GM12864 (cell line): ENCODE measurements around the gene ZBP1.

ENCODE experiments used
- DNase-seq: peaks from one replicate; pipeline ENCODE4 v3.0.0-alpha.2; 2011; ENCODE audit warnings: low read depth
- H3K4me3 ChIP-seq: 2 replicates; pipeline ENCODE4 v1.5.1; 2011; ENCODE audit warnings: mild to moderate bottlenecking, low read depth, low read length, control low read depth
- TF ChIP-seq, protein P1 (sequence below): IDR thresholded peaks from 2 replicates; pipeline ENCODE4 v1.5.1; 2011; ENCODE audit warnings: low read depth, mild to moderate bottlenecking, moderate library complexity, low read length, control low read depth, inconsistent platforms; ENCODE audit errors: missing control alignments

The ZBP1 gene

DNA sequence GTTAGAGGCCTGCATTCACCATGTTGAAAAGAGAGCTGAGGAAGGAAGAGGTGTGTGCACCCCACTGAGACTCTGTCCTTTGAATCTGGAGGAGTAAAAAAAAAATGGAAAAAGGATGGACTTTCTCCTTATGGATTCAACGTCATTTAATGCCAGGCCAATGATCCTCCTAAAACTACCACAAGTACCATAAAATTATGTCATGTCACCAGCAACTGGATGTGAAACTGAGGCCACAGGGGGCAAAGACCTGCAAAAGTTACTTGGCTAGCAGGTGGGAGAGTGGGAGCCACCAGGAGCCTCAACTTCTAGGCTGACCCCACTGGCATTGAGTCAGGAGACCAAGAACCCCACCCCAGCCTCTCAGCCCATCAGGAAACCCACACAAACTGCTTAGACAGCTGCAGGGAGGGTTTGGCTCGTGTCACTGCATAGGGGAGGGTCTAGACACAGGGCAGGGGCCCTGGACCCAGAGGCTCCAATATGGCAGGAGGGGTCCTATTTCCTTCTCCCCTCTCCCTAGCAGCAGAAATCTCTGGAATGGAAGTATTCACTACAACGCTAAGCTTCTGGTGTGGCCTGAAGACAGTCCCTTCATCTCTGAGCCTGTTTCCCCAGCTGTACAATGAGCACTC, 48.3 kb downstream of the ZBP1 start:
- DNase-seq: no peak
- TF ChIP-seq, protein P1, sequence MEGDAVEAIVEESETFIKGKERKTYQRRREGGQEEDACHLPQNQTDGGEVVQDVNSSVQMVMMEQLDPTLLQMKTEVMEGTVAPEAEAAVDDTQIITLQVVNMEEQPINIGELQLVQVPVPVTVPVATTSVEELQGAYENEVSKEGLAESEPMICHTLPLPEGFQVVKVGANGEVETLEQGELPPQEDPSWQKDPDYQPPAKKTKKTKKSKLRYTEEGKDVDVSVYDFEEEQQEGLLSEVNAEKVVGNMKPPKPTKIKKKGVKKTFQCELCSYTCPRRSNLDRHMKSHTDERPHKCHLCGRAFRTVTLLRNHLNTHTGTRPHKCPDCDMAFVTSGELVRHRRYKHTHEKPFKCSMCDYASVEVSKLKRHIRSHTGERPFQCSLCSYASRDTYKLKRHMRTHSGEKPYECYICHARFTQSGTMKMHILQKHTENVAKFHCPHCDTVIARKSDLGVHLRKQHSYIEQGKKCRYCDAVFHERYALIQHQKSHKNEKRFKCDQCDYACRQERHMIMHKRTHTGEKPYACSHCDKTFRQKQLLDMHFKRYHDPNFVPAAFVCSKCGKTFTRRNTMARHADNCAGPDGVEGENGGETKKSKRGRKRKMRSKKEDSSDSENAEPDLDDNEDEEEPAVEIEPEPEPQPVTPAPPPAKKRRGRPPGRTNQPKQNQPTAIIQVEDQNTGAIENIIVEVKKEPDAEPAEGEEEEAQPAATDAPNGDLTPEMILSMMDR: no peak
- no peak overlapping the region for H3K4me3 ChIP-seq

DNA sequence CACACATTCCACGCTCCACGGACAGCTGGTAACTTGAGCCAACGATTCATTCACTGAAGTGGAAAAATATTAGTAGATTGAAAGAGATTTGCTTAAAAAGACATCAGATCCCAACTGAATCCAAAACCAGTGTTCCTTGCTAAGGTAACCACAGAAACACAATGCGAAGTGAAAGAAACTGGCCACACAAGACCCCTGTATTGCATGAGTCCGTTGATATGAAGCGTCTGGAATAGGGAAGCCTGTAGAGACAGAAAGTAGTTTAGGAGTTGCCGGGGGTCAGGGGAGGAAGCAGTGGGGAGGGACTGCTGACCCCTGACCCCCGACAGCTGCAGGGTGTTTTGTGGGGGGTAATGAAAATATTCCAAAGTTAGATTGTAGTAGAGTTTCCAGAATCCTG, 49.3 kb downstream of the ZBP1 start:
- TF ChIP-seq, protein P1: no peak
- DNase-seq: no peak
- no peak overlapping the region for H3K4me3 ChIP-seq

DNA sequence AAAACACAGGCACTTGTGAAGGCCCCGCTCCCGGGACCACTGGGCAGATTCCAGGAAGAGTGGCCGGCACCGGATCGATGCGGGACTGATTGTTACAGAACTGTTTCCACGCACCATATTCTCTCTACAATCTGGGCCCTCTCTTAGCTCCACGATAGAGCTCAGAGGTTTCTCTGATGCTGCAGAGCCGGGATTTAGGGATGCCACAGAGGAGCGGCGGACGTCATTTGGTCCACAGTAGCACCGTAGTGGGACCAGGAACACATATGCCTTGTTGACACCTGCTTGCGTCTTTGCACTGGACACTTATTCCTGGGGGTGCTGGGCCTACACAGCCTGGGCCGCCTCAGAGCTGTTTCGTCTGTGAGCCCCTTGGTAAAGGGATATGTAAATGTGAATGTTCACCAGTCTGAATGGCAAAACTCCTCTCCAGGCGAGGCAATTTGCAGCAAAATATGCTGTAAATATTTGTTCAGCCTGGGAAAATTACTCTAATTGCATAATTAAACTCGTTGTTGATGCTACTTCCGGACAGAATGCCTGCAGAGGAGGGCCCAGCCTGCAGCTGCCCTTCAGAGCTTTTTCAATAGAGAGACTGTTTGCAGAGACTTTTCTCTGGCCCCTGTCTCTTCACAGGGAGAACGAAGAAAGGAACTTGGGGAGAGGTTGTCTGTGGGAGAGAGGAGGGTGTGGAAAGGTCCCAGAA, 49.9 kb downstream of the ZBP1 start:
- TF ChIP-seq, protein P1: no peak
- no peak overlapping the region for H3K4me3 ChIP-seq

DNA sequence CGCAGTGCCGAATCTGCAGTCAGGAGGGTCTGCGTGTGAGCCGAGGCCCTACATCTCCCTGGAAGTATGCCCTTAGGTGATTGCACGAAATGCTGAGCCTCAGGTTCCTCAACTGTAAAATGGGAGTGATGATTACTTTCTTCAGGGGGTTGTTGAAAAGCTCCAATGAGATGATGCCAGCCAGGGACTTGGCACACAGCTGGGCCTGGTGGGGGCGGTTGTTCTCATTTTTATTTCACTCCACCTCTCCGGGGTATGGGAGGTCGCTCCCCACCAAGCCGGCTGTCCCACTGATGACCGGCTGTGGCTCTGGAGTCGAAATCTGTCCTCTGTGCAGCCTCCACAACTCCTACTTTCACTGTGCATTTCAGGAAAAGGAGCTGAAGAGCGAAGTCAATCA, 51.3 kb downstream of the ZBP1 start:
- no peak overlapping the region for H3K4me3 ChIP-seq

More for the DNA sequence above, 49.9 kb downstream of the ZBP1 start:
- no peak for DNase-seq

DNA sequence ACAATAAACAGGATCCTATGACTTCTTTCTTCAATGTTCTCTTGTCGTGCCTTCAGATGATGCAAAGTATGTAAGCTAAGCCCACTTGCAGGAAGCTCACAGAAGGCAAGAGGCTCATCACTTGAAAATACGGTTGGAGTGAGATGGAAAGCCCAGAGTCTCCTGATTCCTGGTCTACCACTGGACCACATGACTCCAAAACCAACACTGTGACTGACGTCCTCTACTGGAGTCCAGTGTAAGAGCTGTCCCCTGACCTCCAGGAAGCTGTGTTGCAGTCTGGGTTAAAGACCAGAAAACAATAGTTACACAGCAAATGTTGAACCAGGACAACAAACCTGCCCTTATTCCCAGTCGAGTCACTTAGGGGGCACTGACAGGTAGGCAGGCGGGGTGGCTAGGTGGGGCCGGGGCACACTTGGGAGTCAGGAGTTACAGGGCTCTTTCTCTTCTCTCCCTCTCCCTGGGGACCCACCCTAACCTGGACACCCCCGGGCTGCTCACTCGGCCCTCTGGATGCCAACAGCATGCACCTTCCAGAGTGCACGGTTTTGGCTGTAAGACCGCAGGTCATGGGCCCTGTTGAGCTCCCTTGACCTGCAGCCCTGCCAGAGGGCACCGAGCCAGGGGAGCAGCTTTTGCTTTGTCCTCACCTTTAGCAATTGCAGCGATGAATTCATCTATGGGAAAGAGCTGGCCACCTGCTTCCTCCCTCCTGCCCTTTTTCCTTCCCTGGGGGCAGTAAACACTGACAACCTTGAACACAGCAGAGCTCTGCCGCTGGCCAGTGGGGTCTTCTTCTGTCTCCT, 51.9 kb downstream of the ZBP1 start:
- H3K4me3 ChIP-seq: no peak overlapping the region
- TF ChIP-seq, protein P1: no peak
- no peak for DNase-seq

More for the DNA sequence above, 51.3 kb downstream of the ZBP1 start:
- TF ChIP-seq, protein P1: no peak
- no peak for DNase-seq

DNA sequence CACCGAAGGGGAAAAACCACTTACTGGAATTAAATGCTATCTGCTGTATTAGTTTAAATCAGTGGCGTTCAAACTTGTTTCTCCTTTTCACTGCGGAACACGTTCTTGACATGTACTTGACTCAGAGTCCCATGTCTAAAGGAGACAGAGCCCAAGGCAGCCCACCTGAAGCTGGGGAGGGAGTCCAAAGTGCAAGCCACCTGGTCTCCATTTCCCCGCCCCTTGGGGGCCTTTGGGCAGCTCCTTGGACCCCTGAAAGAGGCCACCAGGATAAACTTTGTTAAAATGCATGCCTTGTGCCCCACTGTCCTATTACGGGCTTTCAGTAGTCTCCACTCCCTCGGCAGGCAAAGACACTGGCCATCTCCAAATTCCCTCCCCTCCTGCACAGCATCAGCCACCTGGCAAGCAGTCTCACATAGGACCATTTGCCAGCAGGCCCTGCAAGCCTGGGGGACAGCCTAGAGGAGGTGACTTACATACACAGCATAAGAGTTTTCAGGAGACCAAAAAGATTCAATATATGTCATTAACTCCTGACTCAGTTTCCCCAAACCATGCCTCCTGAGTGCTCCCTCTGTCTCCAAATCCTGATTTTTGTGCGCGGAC, 52.7 kb downstream of the ZBP1 start:
- H3K4me3 ChIP-seq: no peak overlapping the region
- no peak for DNase-seq
- TF ChIP-seq, protein P1: no peak
